Lung (tissue), 12 donors: ENCODE data around the gene CDK14. TPM values are rescaled to one million over a fixed set of nuclear protein-coding genes. Genes with fewer than 3 reads are reported as not detected.
"Not testable (repeated sequence)": the region's sequence is repeated elsewhere in the genome, so short reads cannot be mapped to it uniquely, and the experiment has no call there.

Experiments used
- ATAC-seq: fragments of 200-7000 bp; cut with Tn5 transposase; one replicate; pipeline ENCODE4 v1.9.1; 2020; ENCODE audit warnings: moderate number of reproducible peaks; ENCODE audit not compliant: insufficient read depth, low FRiP score
- DNase-seq, 3 donors: peaks; one replicate each; pipeline ENCODE4 v3.0.0-alpha.2; 2013 to 2017
- H3K27ac ChIP-seq, 2 donors: one replicate each; pipeline ENCODE4 v1.5.1; 2013; ENCODE audit warnings: mild to moderate bottlenecking in 2 of 2, moderate library complexity in 2 of 2, control low read depth in 1 of 2, inconsistent platforms in 1 of 2, low read depth in 1 of 2, low read length in 1 of 2
- H3K27me3 ChIP-seq, 3 donors: one replicate each; pipeline ENCODE4 v1.5.1; 2013; ENCODE audit warnings: low read length in 2 of 3; ENCODE audit not compliant: control insufficient read depth in 3 of 3, insufficient read depth in 3 of 3
- H3K36me3 ChIP-seq, 4 donors: one replicate each; pipeline ENCODE4 v1.5.1; 2013; ENCODE audit warnings: low read length in 4 of 4, mild to moderate bottlenecking in 1 of 4, moderate library complexity in 1 of 4; ENCODE audit not compliant: control insufficient read depth in 4 of 4, insufficient read depth in 4 of 4
- H3K4me1 ChIP-seq, 5 donors: one replicate each; pipeline ENCODE4 v1.5.1; 2013; ENCODE audit warnings: low read length in 5 of 5, mild to moderate bottlenecking in 2 of 5, moderate library complexity in 1 of 5; ENCODE audit not compliant: control insufficient read depth in 5 of 5, insufficient read depth in 5 of 5
- H3K4me3 ChIP-seq: one replicate; pipeline ENCODE4 v1.5.1; 2013; ENCODE audit warnings: mild to moderate bottlenecking, control low read depth, moderate library complexity
- H3K9ac ChIP-seq, 2 donors: one replicate each; pipeline ENCODE4 v1.5.1; 2013; ENCODE audit warnings: low read length in 2 of 2, control low read depth in 1 of 2; ENCODE audit not compliant: insufficient read depth in 1 of 2
- H3K9me3 ChIP-seq, 4 donors: one replicate each; pipeline ENCODE4 v1.5.1; 2013; ENCODE audit warnings: low read length in 3 of 4, mild to moderate bottlenecking in 1 of 4, moderate library complexity in 1 of 4; ENCODE audit not compliant: control insufficient read depth in 4 of 4, insufficient read depth in 3 of 4
- CTCF ChIP-seq: IDR thresholded peaks from 2 replicates; pipeline ENCODE4 v1.5.1; 2012; ENCODE audit warnings: mild to moderate bottlenecking; ENCODE audit errors: control extremely low read depth, extremely low read depth
- WGBS, 2 donors: extraction: QIAGEN DNeasy Blood & Tissue Kit; methylation state at CpG; one replicate each; pipeline ENCODE4 v1.1.7; 2013; 5-methylcytosine and 5-hydroxymethylcytosine counted together
- polyA plus RNA-seq, 2 donors: library from polyadenylated mRNA; stranded (reverse); fragments of 200-250 nt; gene quantifications; one replicate each; pipeline ENCODE4 v1.2.1, GENCODE V29; 2013
- total RNA-seq, 2 donors: library from RNA; depleted of rRNA in 1 of 2; stranded (reverse); fragments of >200 nt in 1 of 2; gene quantifications; one replicate each; pipeline ENCODE4 v1.2.1, GENCODE V29; 2014 to 2021
- donor health status: control.
- donor health status: control.
- donor health status: Bipolar disorder and iron deficiency.
- donor health status: healthy.
- donor health status: DM: yes; HTN: yes; CAD: no.

CDK14 gene
- total and polyA plus RNA-seq, 4 donors: 4.3 to 117 (median 18.9) TPM

- no peak for TF ChIP-seq CTCF
- WGBS, 2 donors: 81 to 87% methylated on average over 1 of the region's 1 CpG
- Histone ChIP-seq H3K9ac (no peak overlapping the region), H3K4me1 (peaks cover 0 to 30% (median 9%) of the 10 kb centered on the region in 5 donors), H3K36me3 (no peaks in the 10 kb centered on the region), H3K27ac (no peak overlapping the region), H3K4me3 (no peak overlapping the region), H3K27me3 (no peaks in the 10 kb centered on the region), H3K9me3 (no peaks in the 10 kb centered on the region)
- DNase-seq (no peak), ATAC-seq (no peak)
These were observed 569.7 kb downstream of the CDK14 start for GRCh38 chr7:91165846-91166230.

GRCh38 chr7:91168871-91169829 is 573.0 kb downstream of the CDK14 start:
- DNase-seq (peak; percentile 55 to 77 (median 66)), ATAC-seq (no peak)
- no peaks in the 10 kb centered on the region for H3K27me3 ChIP-seq
- no peak overlapping the region for H3K4me3 ChIP-seq
- WGBS, 2 donors: 75 to 84% methylated on average over 11 of the region's 11 CpGs
- H3K4me1 ChIP-seq: peaks cover 0 to 30% (median 9%) of the 10 kb centered on the region in 5 donors
- H3K36me3 ChIP-seq: no peaks in the 10 kb centered on the region
- no peak overlapping the region for H3K9ac ChIP-seq
- no peaks in the 10 kb centered on the region for H3K9me3 ChIP-seq
- TF ChIP-seq CTCF: no peak
- no peak overlapping the region for H3K27ac ChIP-seq

- WGBS, 2 donors: 74 to 77% methylated on average over 5 of the region's 5 CpGs
- no peak overlapping the region for H3K4me3 ChIP-seq
- H3K9me3 ChIP-seq: no peaks in the 10 kb centered on the region
- H3K4me1 ChIP-seq: peaks cover 0 to 25% (median 9%) of the 10 kb centered on the region in 5 donors
- no peaks in the 10 kb centered on the region for H3K36me3 ChIP-seq
- no peak overlapping the region for H3K27ac ChIP-seq
- TF ChIP-seq CTCF: no peak
- DNase-seq: no peak
- no peak for ATAC-seq
- no peak overlapping the region for H3K9ac ChIP-seq
- H3K27me3 ChIP-seq: no peaks in the 10 kb centered on the region
These were observed 573.7 kb downstream of the CDK14 start for GRCh38 chr7:91169830-91170191.

GRCh38 chr7:91173265-91173664 is 577.1 kb downstream of the CDK14 start:
- not testable (repeated sequence) for H3K4me3 ChIP-seq, DNase-seq

More at GRCh38 chr7:91173265-91173664, 577.1 kb downstream of the CDK14 start:
- peaks cover 0 to 19% (median 9%) of the 10 kb centered on the region in 5 donors for H3K4me1 ChIP-seq
- H3K9ac ChIP-seq, ATAC-seq, H3K9me3 ChIP-seq, H3K27ac ChIP-seq, H3K27me3 ChIP-seq, H3K36me3 ChIP-seq: not testable (repeated sequence)
- 97 to 99% methylated on average over 5 to 11 of the region's 11 CpGs for WGBS, 2 donors
